Measurements from ENCODE around the gene HVCN1. TPM values are rescaled to one million over a fixed set of nuclear protein-coding genes. Genes with fewer than 3 reads are reported as not detected.

The HVCN1 gene
- total RNA-seq, 1 donor, result 2.9 TPM

GRCh38 chr12:110733089-110733715 lies 44.3 kb upstream of the HVCN1 start:
- H4K20me1 ChIP-seq (ENCODE audit: insufficient read depth, low read length), result peaks cover 59% of the 10 kb centered on the region
- H3K4me2 ChIP-seq (ENCODE audit: insufficient read depth, low read length), result peak overlapping the region; percentile 47
- peaks cover 36% of the 10 kb centered on the region for H3K36me3 ChIP-seq (ENCODE audit: insufficient read depth, low read length)

GRCh38 chr12:110732572-110732971 lies 43.7 kb upstream of the HVCN1 start:
- Histone ChIP-seq H2AFZ (ENCODE audit: low read length) (no peak overlapping the region), H3K79me2 (ENCODE audit: insufficient read depth, low read length) (peaks cover 98% of the 10 kb centered on the region), H3K4me2 (ENCODE audit: insufficient read depth, low read length) (no peak overlapping the region), H3K9me3 (ENCODE audit: low read depth, low read length) (no peaks in the 10 kb centered on the region), H4K20me1 (ENCODE audit: insufficient read depth, low read length) (peaks cover 55% of the 10 kb centered on the region), H3K4me1 (ENCODE audit: insufficient read depth, low read length) (peaks cover 20% of the 10 kb centered on the region), H3K27ac (ENCODE audit: low read depth, low read length) (no peak overlapping the region), H3K4me3 (ENCODE audit: insufficient read depth, low read length) (no peak overlapping the region), H3K27me3 (ENCODE audit: insufficient read depth, low read length) (no peaks in the 10 kb centered on the region), H3K36me3 (ENCODE audit: insufficient read depth, low read length) (peaks cover 36% of the 10 kb centered on the region)
- DNase-seq (ENCODE audit: insufficient read length, low spot score, missing footprints), result no peak
- no peak for TF ChIP-seq CTCF (IDR thresholded peaks at IDR 0.05; ENCODE audit: extremely low read depth, low read depth, low read length)

More at GRCh38 chr12:110733089-110733715, 44.3 kb upstream of the HVCN1 start:
- no peaks in the 10 kb centered on the region for H3K9me3 ChIP-seq (ENCODE audit: low read depth, low read length)
- H3K27me3 ChIP-seq (ENCODE audit: insufficient read depth, low read length), result no peaks in the 10 kb centered on the region
- H3K79me2 ChIP-seq (ENCODE audit: insufficient read depth, low read length), result peaks cover 100% of the 10 kb centered on the region
- TF ChIP-seq CTCF (IDR thresholded peaks at IDR 0.05; ENCODE audit: extremely low read depth, low read depth, low read length), result no peak
- H3K27ac ChIP-seq (ENCODE audit: low read depth, low read length), result no peak overlapping the region
- H2AFZ ChIP-seq (ENCODE audit: low read length), result no peak overlapping the region
- peak; percentile 43 for DNase-seq (ENCODE audit: insufficient read length, low spot score, missing footprints)
- H3K4me1 ChIP-seq (ENCODE audit: insufficient read depth, low read length), result peaks cover 26% of the 10 kb centered on the region
- no peak overlapping the region for H3K4me3 ChIP-seq (ENCODE audit: insufficient read depth, low read length)

- TF ChIP-seq CTCF (IDR thresholded peaks at IDR 0.05; ENCODE audit: extremely low read depth, low read depth, low read length), result no peak
- peaks cover 14% of the 10 kb centered on the region for H3K4me1 ChIP-seq (ENCODE audit: insufficient read depth, low read length)
- H3K4me3 ChIP-seq (ENCODE audit: insufficient read depth, low read length), result no peak overlapping the region
- H3K9me3 ChIP-seq (ENCODE audit: low read depth, low read length), result no peaks in the 10 kb centered on the region
- peaks cover 38% of the 10 kb centered on the region for H3K36me3 ChIP-seq (ENCODE audit: insufficient read depth, low read length)
- H2AFZ ChIP-seq (ENCODE audit: low read length), result no peak overlapping the region
- H3K27me3 ChIP-seq (ENCODE audit: insufficient read depth, low read length), result no peaks in the 10 kb centered on the region
- no peak for DNase-seq (ENCODE audit: insufficient read length, low spot score, missing footprints)
- no peak overlapping the region for H3K4me2 ChIP-seq (ENCODE audit: insufficient read depth, low read length)
- H3K79me2 ChIP-seq (ENCODE audit: insufficient read depth, low read length), result peaks cover 98% of the 10 kb centered on the region
- peaks cover 58% of the 10 kb centered on the region for H4K20me1 ChIP-seq (ENCODE audit: insufficient read depth, low read length)
- H3K27ac ChIP-seq (ENCODE audit: low read depth, low read length), result no peak overlapping the region
Measured at GRCh38 chr12:110731479-110731878, 42.6 kb upstream of the HVCN1 start.

- Histone ChIP-seq H3K4me2 (ENCODE audit: insufficient read depth, low read length) (no peak overlapping the region), H4K20me1 (ENCODE audit: insufficient read depth, low read length) (peaks cover 46% of the 10 kb centered on the region), H3K27ac (ENCODE audit: low read depth, low read length) (no peak overlapping the region), H3K79me2 (ENCODE audit: insufficient read depth, low read length) (peaks cover 90% of the 10 kb centered on the region), H3K9me3 (ENCODE audit: low read depth, low read length) (no peaks in the 10 kb centered on the region), H2AFZ (ENCODE audit: low read length) (no peak overlapping the region), H3K27me3 (ENCODE audit: insufficient read depth, low read length) (no peaks in the 10 kb centered on the region), H3K4me1 (ENCODE audit: insufficient read depth, low read length) (peaks cover 9% of the 10 kb centered on the region), H3K4me3 (ENCODE audit: insufficient read depth, low read length) (no peak overlapping the region), H3K36me3 (ENCODE audit: insufficient read depth, low read length) (peaks cover 63% of the 10 kb centered on the region)
- DNase-seq (ENCODE audit: insufficient read length, low spot score, missing footprints), result no peak
- no peak for TF ChIP-seq CTCF (IDR thresholded peaks at IDR 0.05; ENCODE audit: extremely low read depth, low read depth, low read length)
Measured at GRCh38 chr12:110728628-110729027, 39.7 kb upstream of the HVCN1 start.
